Measurements from ENCODE around the gene IER5L.

- TF ChIP-seq POLR2A (IDR thresholded peaks at IDR 0.05): no peak
- TF ChIP-seq CTCF (IDR thresholded peaks at IDR 0.05 in 8 of 11, conservative IDR thresholded peaks at IDR 0.05 in 3 of 11): no peak
These were observed 42.7 kb upstream of the IER5L start for GRCh38 chr9:129220771-129221170.
